ENCODE results near the gene CNTNAP2. TPM values are rescaled to one million over a fixed set of nuclear protein-coding genes. Genes with fewer than 3 reads are reported as not detected.

CNTNAP2 gene
- total and polyA plus RNA-seq, 2 experiments from 2014 or later: not detected

DNA sequence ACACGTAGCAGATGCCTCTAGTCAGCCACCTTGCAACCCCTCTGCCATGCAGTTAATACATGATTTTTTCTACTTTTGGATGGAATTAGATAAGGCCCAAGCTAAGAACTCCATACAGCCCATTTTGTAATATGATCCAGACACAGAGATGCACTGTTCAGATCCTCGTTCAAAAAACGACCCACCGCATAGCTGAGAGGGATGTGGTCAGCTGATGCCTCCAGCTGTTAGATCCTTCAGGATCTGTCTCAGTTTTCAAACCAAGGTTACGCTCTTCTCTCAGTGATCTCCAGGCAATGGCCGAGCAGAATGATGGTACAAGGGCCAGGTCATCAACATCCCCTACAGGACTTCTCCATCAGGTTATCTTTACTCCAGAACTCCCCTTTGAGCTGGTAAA is 1592.3 kb downstream of the CNTNAP2 start:
- no peaks in the 10 kb centered on the region for H3K4me1 ChIP-seq (ENCODE audit: insufficient read depth)
- H3K4me3 ChIP-seq: no peak overlapping the region
- no peaks in the 10 kb centered on the region for H4K20me1 ChIP-seq (ENCODE audit: insufficient read depth)
- no peaks in the 10 kb centered on the region for H3K36me3 ChIP-seq (ENCODE audit: low read depth)
- no peaks in the 10 kb centered on the region for H3K27me3 ChIP-seq (replicated peaks; ENCODE audit: insufficient read depth)
- 26 to 30% methylated on average over 6 of the region's 6 CpGs for WGBS, 2 experiments (ENCODE audit: low coverage in 1 of 2, low lambda C conversion rate in 2 of 2, missing lambda C conversion rate in 2 of 2)
- no peak overlapping the region for H2AFZ ChIP-seq
- no peak overlapping the region for H3K4me2 ChIP-seq (ENCODE audit: unreplicated experiment)
- H3K9me3 ChIP-seq (ENCODE audit: low read depth): no peaks in the 10 kb centered on the region
- no peaks in the 10 kb centered on the region for H3F3A ChIP-seq (ENCODE audit: insufficient read depth)
- no peak overlapping the region for H3K9ac ChIP-seq
- DNase-seq: no peak
- H3K79me2 ChIP-seq (ENCODE audit: insufficient read depth): no peaks in the 10 kb centered on the region
- no peak for TF ChIP-seq EZH2 (IDR thresholded peaks at IDR 0.05; ENCODE audit: insufficient read depth, poor library complexity, severe bottlenecking)
- TF ChIP-seq EZH2phosphoT487 (IDR thresholded peaks at IDR 0.05; ENCODE audit: insufficient read depth, low read depth): no peak
- in situ Hi-C loops (cut with MboI): no loop called here
- no peaks in the 10 kb centered on the region for H3K9me2 ChIP-seq (ENCODE audit: insufficient read depth)
- H3K27ac ChIP-seq: no peak overlapping the region

DNA sequence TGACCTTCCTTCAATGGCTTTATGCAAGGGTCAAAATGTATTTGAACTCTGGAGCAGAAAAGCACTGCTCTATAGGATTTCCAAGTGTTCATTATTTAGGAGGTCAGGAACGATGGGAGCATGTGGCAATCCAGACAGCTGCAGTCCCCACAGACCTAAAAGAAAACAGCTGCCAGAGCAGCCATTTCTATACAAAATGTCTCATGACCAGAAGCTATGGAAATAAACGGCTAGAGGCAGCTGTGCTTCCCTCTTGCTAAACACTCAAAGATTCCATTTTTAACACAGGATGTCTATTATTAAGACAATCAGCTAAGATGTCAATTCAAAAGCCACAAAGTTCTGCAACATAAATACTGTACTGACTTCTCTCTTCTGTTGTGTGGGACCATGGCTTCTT is 1594.8 kb downstream of the CNTNAP2 start:
- Histone ChIP-seq H2AFZ (no peak overlapping the region), H3K27me3 (replicated peaks; ENCODE audit: insufficient read depth) (no peaks in the 10 kb centered on the region), H3K4me3 (no peak overlapping the region), H3K27ac (no peak overlapping the region), H3K4me1 (ENCODE audit: insufficient read depth) (no peaks in the 10 kb centered on the region), H3F3A (ENCODE audit: insufficient read depth) (no peaks in the 10 kb centered on the region), H3K79me2 (ENCODE audit: insufficient read depth) (no peaks in the 10 kb centered on the region), H3K4me2 (ENCODE audit: unreplicated experiment) (no peak overlapping the region), H3K9me3 (ENCODE audit: low read depth) (no peaks in the 10 kb centered on the region), H3K36me3 (ENCODE audit: low read depth) (no peaks in the 10 kb centered on the region), H3K9ac (no peak overlapping the region), H3K9me2 (ENCODE audit: insufficient read depth) (no peaks in the 10 kb centered on the region), H4K20me1 (ENCODE audit: insufficient read depth) (no peaks in the 10 kb centered on the region)
- TF ChIP-seq EZH2 (IDR thresholded peaks at IDR 0.05; ENCODE audit: insufficient read depth, poor library complexity, severe bottlenecking): no peak
- no peak for TF ChIP-seq EZH2phosphoT487 (IDR thresholded peaks at IDR 0.05; ENCODE audit: insufficient read depth, low read depth)
- WGBS, 2 experiments (ENCODE audit: low coverage in 1 of 2, low lambda C conversion rate in 2 of 2, missing lambda C conversion rate in 2 of 2): 2 to 3% methylated on average over 2 of the region's 2 CpGs
- in situ Hi-C loops (cut with MboI): no loop called here
- no peak for DNase-seq

DNA sequence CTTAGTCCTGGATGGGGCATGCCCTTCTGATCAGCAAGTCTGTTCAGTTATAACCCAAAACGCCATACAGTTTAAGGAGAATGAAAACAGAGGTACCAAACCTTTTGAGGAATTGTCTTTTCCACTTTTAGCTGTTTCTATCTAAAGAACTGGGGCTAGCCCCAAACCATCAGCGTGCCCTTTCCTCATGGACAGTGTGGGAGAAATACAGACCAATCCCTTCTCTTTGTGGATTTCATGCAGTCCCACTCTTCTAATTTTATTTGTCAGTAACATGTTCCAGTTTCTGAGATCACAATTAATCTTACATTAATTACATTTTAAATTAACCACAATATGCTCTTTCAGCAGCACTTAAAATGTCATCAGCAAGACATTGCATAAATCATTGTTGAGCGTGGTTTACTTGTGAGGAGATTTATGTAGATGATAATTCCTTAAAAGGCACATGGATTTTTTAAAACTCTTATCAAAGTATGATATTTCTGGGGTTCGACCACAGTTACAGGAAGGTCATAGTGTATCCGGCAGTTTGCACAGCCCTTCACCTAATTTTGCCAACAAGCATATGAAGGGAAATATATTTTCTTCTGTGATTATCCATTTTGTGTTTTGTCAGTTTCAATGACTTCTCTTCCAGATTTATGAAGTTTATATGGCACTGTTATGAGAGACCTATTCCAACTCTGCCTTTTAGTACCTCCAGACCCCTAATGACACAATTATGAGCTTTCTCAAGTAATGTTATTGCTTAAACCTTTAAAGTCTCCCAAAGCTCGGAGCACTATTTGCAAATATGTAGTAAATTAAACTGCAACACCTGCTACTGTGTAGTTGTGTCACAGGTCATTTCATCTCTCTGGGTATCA is 1605.6 kb downstream of the CNTNAP2 start:
- no peak for DNase-seq

DNA sequence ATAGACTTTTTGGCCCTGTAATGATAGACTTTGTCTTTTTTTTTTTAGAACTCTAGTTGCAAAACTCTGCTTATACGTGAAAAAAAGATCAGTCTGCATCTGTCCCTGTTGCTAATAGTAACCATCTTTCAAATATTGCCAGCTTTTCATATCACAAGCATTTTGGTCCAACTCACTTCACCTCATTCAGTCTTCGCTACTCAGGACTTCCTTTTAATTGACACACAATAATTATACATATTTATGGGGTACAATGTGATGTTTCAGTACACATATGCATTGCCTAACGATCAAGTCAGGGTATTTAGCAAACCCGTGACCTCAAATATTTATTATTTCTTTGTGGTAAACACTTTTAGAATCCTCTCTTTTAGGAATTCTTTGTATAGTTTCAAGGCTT is 1606.9 kb downstream of the CNTNAP2 start:
- Histone ChIP-seq H3K9me3 (ENCODE audit: low read depth) (no peaks in the 10 kb centered on the region), H3K9me2 (ENCODE audit: insufficient read depth) (no peaks in the 10 kb centered on the region), H3K27me3 (replicated peaks; ENCODE audit: insufficient read depth) (no peaks in the 10 kb centered on the region), H3K4me2 (ENCODE audit: unreplicated experiment) (no peak overlapping the region), H2AFZ (no peak overlapping the region), H3K36me3 (ENCODE audit: low read depth) (no peaks in the 10 kb centered on the region), H3K4me1 (ENCODE audit: insufficient read depth) (no peaks in the 10 kb centered on the region), H4K20me1 (ENCODE audit: insufficient read depth) (no peaks in the 10 kb centered on the region), H3F3A (ENCODE audit: insufficient read depth) (no peaks in the 10 kb centered on the region), H3K9ac (no peak overlapping the region), H3K4me3 (no peak overlapping the region), H3K27ac (no peak overlapping the region), H3K79me2 (ENCODE audit: insufficient read depth) (no peaks in the 10 kb centered on the region)
- DNase-seq: no peak
- in situ Hi-C loops (cut with MboI): no loop called here
- TF ChIP-seq EZH2 (IDR thresholded peaks at IDR 0.05; ENCODE audit: insufficient read depth, poor library complexity, severe bottlenecking) (no peak), EZH2phosphoT487 (IDR thresholded peaks at IDR 0.05; ENCODE audit: insufficient read depth, low read depth) (no peak)
- WGBS, 2 experiments (ENCODE audit: low coverage in 1 of 2, low lambda C conversion rate in 2 of 2, missing lambda C conversion rate in 2 of 2): 20% methylated on average over 4 of the region's 4 CpGs

More for the DNA sequence above, 1605.6 kb downstream of the CNTNAP2 start:
- Histone ChIP-seq H3K9me3 (ENCODE audit: low read depth) (no peaks in the 10 kb centered on the region), H3K4me2 (ENCODE audit: unreplicated experiment) (no peak overlapping the region), H2AFZ (no peak overlapping the region), H3K36me3 (ENCODE audit: low read depth) (no peaks in the 10 kb centered on the region), H3F3A (ENCODE audit: insufficient read depth) (no peaks in the 10 kb centered on the region), H3K9me2 (ENCODE audit: insufficient read depth) (no peaks in the 10 kb centered on the region), H3K27ac (no peak overlapping the region), H3K79me2 (ENCODE audit: insufficient read depth) (no peaks in the 10 kb centered on the region), H3K9ac (no peak overlapping the region), H3K4me3 (no peak overlapping the region), H3K4me1 (ENCODE audit: insufficient read depth) (no peaks in the 10 kb centered on the region), H4K20me1 (ENCODE audit: insufficient read depth) (no peaks in the 10 kb centered on the region), H3K27me3 (replicated peaks; ENCODE audit: insufficient read depth) (no peaks in the 10 kb centered on the region)
- in situ Hi-C loops (cut with MboI): no loop called here
- no peak for TF ChIP-seq EZH2phosphoT487 (IDR thresholded peaks at IDR 0.05; ENCODE audit: insufficient read depth, low read depth)
- no peak for TF ChIP-seq EZH2 (IDR thresholded peaks at IDR 0.05; ENCODE audit: insufficient read depth, poor library complexity, severe bottlenecking)
- 15 to 17% methylated on average over 6 of the region's 6 CpGs for WGBS, 2 experiments (ENCODE audit: low coverage in 1 of 2, low lambda C conversion rate in 2 of 2, missing lambda C conversion rate in 2 of 2)

Measured in GM23248 (cell line).